Measurements from ENCODE around the gene MSLN.

DNA sequence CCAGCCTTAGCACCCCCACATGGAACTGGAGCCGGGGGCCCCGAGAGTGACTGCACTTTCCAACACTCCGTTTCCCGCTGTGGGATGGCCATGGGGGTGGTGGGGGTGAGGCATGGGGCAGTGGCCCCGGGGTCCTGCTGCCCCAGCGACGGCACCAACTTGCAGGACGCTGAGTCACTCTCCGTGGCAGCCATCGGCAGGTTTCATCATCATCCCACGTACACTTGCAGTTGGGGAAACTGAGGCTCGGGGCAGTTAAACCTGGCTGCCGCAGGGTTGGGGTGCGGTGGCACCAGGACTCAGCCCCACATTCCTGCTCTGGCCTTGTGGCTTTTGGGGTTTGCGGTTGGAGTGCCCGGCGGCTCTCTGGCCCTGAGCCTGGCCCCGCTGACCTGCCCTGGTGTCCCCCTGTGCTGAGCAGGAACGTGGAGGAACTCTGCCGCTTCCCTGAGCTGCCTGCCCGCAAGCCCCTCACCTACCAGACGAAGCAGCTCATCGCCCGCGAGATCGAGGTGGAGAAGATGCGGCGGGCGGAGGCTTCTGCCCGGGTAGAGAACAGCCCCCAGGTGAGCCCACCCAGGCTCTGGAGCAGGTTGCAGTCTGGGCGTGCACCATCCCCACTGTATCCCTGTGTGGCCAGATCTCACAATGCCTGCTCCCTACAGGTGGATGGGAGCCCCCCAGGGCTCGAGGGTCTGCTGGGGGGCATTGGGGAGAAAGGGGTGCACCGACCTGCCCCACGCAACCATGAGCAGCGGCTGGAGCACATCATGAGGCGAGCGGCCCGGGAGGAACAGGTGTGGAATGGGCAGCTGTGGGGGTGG, 36.0 kb downstream of the MSLN start:
- TF ChIP-seq, protein P1, sequence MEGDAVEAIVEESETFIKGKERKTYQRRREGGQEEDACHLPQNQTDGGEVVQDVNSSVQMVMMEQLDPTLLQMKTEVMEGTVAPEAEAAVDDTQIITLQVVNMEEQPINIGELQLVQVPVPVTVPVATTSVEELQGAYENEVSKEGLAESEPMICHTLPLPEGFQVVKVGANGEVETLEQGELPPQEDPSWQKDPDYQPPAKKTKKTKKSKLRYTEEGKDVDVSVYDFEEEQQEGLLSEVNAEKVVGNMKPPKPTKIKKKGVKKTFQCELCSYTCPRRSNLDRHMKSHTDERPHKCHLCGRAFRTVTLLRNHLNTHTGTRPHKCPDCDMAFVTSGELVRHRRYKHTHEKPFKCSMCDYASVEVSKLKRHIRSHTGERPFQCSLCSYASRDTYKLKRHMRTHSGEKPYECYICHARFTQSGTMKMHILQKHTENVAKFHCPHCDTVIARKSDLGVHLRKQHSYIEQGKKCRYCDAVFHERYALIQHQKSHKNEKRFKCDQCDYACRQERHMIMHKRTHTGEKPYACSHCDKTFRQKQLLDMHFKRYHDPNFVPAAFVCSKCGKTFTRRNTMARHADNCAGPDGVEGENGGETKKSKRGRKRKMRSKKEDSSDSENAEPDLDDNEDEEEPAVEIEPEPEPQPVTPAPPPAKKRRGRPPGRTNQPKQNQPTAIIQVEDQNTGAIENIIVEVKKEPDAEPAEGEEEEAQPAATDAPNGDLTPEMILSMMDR (IDR thresholded peaks at IDR 0.05; ENCODE audit: low read depth, low read length), result no peak
- TF ChIP-seq POLR2A (IDR thresholded peaks at IDR 0.05; ENCODE audit: extremely low read depth, insufficient read length) (no peak), MYC (IDR thresholded peaks at IDR 0.05; ENCODE audit: low read depth, low read length) (no peak)
- TF ChIP-seq, protein P2, sequence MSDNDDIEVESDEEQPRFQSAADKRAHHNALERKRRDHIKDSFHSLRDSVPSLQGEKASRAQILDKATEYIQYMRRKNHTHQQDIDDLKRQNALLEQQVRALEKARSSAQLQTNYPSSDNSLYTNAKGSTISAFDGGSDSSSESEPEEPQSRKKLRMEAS (IDR thresholded peaks at IDR 0.05; ENCODE audit: low read depth, low read length), result no peak

Measured in NB4 (cell line).